GM18505 (cell line): ENCODE data around the gene TSPAN9.

Source experiments
- ATAC-seq: cut with Tn5 transposase; IDR thresholded peaks from one replicate; pipeline ENCODE4 v1.9.1; 2021; ENCODE audit not compliant: unreplicated experiment
- POLR2A ChIP-seq: IDR thresholded peaks from 4 replicates; pipeline ENCODE4 v1.6.1; 2011; ENCODE audit warnings: borderline replicate concordance; ENCODE audit not compliant: insufficient read depth, insufficient read length; ENCODE audit errors: extremely low read depth

TSPAN9 gene

GRCh38 chr12:3141339-3142321 lies 64.5 kb downstream of the TSPAN9 start:
- no peak for TF ChIP-seq POLR2A
- ATAC-seq = no peak

GRCh38 chr12:3142386-3142785 lies 65.2 kb downstream of the TSPAN9 start:
- ATAC-seq = no peak
- no peak for TF ChIP-seq POLR2A

GRCh38 chr12:3144495-3144894 lies 67.3 kb downstream of the TSPAN9 start:
- no peak for TF ChIP-seq POLR2A
- no peak for ATAC-seq

DNA sequence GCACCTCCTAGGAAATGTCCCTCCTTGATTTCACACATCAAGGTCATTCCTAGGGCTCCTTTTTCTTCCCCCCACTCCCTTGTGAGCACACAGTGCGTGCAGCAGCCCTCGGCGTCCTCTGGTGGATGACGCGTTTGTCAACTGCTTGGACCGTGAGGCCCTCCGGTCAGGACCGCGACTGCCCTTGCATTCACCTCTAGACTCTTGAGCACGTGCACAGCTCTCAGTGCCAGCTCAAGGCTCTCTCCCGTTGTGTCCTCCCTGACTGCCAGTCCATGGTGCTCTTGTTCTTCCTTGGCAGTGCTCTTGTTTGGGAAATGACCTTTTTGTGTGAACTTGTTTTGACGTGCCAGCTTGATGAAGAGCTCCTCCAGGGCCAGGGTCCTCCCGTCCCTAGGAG lies 67.9 kb downstream of the TSPAN9 start:
- ATAC-seq = no peak
- no peak for TF ChIP-seq POLR2A

DNA sequence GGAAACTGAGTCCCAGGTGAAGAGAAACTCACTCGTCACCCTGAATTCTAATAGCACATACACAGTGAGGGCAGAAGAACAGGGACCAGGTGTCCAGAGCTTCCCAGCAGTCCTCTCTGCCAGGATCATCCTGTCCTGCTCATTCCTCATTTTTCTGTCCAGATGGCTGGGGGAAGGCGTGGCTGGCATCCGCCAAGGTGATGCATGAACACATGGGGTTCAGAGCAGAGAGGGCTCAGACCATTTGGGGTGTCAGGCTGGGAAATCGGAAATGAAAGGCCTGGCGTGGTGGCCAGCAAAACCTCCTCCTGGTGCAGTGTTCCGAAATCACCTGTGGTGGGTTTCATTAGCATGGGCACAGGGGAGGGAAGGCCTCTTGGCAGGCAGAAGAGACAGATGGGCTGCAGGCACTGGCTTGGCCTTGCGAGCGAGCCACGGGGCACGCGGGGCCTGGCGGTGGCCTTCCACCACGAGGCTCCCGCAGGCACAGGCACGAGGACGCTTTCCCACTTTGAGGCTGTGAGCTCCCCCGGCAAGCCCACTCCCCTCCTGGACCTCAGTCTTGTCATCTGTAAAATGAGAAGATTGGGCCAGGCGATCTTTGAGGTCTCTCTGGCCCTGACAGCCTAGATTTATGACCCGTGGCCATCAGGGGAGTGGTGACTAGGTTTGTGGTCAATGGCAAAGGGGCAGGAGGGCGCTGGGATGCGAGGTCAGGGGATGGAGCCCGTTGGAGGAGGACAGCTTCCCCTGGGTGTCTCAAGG lies 68.5 kb downstream of the TSPAN9 start:
- no peak for ATAC-seq
- no peak for TF ChIP-seq POLR2A

GRCh38 chr12:3147260-3147659 lies 70.1 kb downstream of the TSPAN9 start:
- no peak for TF ChIP-seq POLR2A
- no peak for ATAC-seq

- no peak for TF ChIP-seq POLR2A
- ATAC-seq = no peak
Observed at GRCh38 chr12:3148366-3149000, 71.3 kb downstream of the TSPAN9 start.

DNA sequence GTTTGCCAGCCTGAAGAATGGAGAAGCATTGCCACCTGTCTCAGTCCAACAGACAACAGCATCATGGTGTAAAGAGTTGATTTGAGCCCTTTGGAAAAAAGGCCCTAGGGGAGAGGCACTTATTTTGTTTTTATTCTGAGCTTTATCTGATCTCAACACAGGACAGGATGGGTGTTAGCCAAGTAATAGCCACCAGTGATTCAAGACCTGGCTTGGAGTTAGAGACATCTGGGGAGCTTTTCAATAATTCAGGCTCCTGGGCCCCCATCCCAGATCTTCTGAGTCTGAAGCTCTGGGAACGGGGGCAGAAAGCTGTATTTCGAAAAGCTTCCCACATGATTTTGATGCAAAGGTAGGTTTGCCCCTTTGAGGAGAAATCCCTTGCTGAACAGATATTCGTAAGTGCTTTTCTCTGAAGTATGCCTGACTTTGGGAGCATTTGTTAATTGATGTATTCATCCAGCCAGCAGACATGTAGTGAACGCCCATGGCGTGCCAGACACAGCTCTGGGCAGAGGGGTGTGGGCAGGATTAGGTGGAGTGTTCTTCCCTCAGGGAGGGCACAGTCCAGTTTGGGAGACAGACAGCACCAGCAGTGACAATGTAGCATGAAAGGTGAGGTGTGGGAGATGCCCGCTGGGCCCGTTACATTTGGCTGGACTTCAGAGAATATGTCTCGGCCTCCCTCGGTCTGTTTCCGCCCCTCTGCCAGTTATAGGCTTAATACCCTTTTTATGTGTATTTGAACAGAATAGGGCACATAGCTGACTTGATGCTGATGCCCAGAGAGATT lies 72.5 kb downstream of the TSPAN9 start:
- TF ChIP-seq POLR2A = no peak
- no peak for ATAC-seq

GRCh38 chr12:3150308-3150670 lies 73.1 kb downstream of the TSPAN9 start:
- ATAC-seq = no peak

GRCh38 chr12:3150931-3151835 lies 74.0 kb downstream of the TSPAN9 start:
- no peak for TF ChIP-seq POLR2A
- ATAC-seq = no peak

More at GRCh38 chr12:3150308-3150670, 73.1 kb downstream of the TSPAN9 start:
- no peak for TF ChIP-seq POLR2A

DNA sequence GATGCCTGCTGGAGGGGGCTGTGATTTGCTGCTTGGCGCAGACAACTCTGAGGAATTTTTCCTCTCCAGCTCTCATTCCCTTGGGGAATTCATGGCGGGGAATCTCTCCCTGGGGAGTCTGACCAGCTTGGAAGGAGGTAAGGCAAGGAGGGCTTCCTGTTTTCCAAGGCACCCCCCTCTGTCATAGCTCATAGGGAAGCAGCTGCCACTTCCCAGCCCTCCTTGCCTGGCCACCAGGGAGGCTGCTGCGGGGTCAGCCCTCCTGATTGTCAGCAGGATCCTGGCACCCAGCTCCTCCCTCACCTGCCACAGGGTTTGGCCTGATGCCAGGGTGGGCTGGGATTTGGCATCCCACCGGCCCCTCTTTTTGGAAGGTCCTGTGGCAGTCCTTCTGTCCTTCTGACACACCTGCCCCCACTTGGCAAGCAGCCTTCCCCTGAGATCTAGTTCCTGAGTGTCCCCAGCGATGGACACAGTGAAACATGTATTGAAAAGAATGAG lies 74.9 kb downstream of the TSPAN9 start:
- ATAC-seq = no peak
- TF ChIP-seq POLR2A = no peak
